ENCODE data around the gene TRMT61B.
A peak's percentile ranks its signal among the peaks of the same experiment; 100 is the strongest.

TRMT61B gene

DNA sequence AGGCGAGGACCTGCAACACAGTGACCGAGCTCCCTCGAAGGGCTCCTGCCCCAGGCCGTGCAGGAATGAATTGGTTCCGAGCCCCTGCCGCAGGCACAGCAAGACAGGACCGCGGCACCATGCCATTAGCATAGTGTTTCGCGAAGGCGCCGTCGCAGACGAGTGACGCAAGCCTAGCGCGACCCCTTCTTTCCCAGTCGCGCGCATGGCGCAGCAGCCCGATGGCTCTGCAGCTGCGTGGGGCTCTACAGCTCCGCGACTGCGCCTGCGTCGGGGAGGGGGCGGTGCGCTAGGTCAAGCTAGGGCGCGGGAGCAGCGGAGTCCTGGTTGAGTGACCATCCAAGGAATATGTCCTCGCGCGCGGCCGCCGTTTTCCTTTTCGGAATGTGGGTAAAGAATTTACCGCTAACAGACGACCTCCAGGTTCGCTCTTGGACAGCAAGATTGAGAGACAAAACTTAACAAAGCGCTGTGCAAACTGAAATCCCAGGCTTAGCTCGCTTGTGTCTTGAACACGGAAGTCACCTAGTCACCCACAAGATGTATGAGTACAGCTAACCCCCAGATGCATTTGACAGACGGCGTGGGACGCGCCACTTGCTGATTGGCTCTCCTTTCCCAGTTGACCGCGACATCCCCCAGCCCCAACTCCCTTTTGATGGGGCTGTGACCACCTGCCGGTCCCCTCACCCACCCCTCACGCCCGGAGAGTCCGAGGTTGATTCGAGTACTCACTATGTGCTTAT, at the start of gene TRMT61B:
TSS of gene TRMT61B (minus strand) at position 164 of the 746 bp plus-strand sequence. CDS start at position 132, 32 bp downstream.
- peak; percentile 100 for DNase-seq (ENCODE audit: low spot score)

DNA sequence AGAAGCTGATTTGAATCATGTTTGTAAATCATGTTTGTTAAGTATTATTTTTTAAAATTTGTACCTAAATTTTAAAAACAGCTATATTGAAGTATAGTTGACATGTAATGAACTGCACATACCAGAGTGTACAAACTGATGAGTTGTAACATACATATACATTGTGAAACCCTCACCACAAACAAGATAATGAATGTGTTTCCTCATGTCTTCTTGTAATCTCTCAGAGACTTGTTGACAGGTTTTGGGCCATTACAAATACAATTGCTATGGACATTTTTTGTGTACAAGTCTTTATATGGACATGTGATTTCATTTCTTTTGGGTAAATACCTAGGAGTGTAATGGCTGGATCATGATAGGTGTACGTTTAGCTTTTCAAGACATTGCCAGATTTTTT, 45.8 kb upstream of the TRMT61B start:
- no peak for DNase-seq (ENCODE audit: low spot score)

DNA sequence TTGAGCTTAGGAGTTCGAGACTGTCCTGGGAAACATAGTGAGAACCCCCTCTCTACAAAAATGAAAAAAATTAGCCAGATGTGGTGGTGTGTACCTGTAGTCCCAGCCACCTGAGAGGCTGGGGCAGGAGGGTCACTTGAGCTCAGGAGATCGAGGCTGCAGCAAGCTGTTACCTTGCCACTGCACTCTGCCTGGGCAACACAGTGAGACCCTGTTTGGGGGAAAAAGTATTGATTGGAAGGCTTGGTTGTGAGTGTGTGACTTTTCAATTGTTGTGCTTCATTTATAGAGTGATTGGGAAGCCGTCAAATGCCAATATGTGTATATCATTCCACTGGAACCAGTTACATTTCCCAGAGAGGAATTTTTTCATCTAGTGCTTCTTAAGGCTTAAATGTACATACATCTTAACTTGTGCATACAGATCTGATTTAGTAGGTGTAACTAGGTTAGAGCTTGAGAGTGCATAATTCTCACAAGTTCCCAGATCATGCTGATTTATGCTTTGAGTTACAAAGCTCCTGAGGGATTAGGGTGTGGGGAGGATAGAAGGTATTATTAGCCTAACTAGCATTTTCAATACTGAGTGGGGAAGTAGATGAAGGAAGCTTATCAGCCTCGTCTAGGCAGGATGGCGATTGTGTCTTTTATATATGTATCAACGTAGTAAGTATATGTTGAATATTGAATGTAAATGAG, 39.7 kb upstream of the TRMT61B start:
- no peak for DNase-seq (ENCODE audit: low spot score)

DNA sequence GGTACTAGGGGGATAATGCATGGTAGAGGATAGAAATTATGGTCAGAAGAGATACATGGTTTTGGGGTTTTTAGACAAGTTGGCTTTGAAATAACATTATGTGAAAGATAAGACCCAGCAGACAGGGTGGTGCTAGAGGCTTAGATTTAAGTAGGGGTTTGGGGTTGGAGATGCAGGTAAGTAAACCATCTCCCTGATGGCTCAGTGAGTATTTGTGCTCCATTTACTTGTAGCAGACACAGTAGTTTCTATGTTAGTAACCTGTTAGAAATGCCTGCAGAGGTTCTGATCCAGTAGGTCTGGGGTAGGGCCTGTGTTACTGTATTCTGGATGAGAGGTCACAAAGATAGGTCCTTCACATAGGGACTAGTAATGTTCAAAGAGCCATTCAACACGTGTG, 38.1 kb upstream of the TRMT61B start:
- DNase-seq (ENCODE audit: low spot score) = no peak

DNA sequence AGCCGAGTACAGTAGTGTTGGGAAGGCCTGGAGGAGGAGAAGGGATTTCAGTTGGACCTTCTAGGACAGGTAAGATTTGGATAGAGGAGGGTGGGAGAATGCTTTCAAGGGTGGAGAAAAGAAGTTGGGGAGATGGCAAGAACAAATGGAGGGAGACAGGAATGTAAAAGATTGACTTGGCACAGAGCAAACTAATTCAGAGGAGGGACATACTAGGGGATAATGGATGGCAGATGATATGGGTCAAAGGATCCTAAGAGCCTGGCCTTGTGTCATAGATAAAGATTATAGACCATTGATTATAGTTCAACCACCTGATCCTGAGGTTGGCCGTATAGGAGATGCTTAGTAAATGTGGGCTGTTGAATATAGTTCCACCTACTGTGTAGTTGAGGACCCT, 36.7 kb upstream of the TRMT61B start:
- DNase-seq (ENCODE audit: low spot score) = no peak

DNA sequence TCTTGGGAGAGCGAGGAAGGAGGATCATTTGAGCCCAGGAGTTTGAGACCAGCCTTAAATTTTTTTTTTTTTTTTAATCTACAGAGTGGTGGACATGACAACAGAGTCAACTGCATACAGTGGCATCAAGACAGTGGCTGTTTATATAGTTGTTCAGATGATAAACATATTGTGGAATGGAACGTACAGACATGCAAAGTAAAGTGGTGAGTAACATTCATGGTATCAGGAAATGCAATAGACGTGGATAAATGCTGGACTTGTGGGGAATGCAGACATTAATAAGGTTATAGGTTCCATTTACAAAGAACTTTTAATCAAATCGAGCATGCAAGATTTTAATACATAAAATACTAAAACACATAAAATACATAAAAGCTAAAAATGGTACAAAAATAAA, 36.3 kb upstream of the TRMT61B start:
- no peak for DNase-seq (ENCODE audit: low spot score)

GRCh38 chr2:28905533-28905932, 35.4 kb upstream of the TRMT61B start:
- no peak for DNase-seq (ENCODE audit: low spot score)

GRCh38 chr2:28904802-28905457, 34.8 kb upstream of the TRMT61B start:
- DNase-seq (ENCODE audit: low spot score) = no peak

GRCh38 chr2:28904295-28904694, 34.2 kb upstream of the TRMT61B start:
- peak; percentile 41 for DNase-seq (ENCODE audit: low spot score)

DNA sequence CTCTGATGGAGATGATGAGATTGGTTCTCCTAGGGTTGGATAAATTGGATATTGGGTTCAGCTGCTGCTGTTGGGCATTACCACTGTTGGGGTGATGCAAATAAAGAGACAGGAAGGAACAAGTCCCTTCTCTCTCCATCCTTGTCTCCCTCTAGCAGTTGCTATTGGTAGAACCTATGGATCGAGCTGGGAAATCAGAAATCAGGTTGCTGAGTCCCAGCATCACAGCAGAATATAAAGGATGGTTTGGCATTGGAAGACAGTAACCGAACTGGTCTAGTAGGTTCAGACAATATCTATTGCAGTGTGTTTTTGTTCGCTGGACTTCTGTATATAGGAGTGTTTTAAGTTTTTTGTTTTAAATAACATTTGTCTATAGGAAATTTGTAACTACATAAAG, 32.5 kb upstream of the TRMT61B start:
- no peak for DNase-seq (ENCODE audit: low spot score)

GRCh38 chr2:28901841-28902240, 31.7 kb upstream of the TRMT61B start:
- no peak for DNase-seq (ENCODE audit: low spot score)

- DNase-seq (ENCODE audit: low spot score) = no peak
Observed at GRCh38 chr2:28901202-28901601, 31.1 kb upstream of the TRMT61B start.

DNA sequence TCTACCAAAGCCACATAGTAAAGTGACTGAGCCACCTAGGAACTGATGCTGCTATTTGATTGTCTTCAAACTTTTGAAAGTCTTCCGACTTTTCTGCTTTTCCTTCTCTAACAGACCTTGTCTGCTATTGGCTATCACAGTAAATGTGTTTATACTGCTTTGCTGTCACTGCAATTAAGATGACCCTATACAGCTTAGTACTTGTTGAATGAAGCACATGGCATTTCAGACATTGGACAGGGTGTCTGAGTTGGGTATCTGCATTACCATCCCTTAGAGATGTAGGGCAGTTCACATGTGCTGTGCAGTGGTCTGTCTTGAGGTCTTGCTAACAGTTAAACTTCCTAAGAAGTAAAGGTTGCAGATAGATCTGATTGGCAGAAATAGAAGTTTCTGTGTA, 27.9 kb upstream of the TRMT61B start:
- DNase-seq (ENCODE audit: low spot score) = no peak

DNA sequence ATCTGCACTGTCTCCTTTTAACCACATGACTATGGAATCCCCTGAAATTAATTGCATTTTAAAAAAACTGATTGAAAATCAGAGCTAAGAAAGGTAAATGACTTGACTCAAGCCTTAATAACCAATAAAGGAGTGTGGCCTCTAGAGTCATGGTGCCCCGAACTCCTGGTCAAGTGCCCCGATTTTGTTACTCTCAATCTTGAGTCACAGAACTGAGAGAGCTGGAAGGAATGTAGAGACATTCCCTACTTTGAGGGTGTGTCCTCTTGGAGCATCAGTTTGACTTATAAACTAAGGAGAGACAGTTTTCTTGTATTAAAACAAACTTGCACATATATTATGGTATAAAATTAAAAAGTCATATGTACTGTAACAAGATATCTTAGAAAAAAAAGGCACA, 26.8 kb upstream of the TRMT61B start:
- DNase-seq (ENCODE audit: low spot score) = peak; percentile 63

DNA sequence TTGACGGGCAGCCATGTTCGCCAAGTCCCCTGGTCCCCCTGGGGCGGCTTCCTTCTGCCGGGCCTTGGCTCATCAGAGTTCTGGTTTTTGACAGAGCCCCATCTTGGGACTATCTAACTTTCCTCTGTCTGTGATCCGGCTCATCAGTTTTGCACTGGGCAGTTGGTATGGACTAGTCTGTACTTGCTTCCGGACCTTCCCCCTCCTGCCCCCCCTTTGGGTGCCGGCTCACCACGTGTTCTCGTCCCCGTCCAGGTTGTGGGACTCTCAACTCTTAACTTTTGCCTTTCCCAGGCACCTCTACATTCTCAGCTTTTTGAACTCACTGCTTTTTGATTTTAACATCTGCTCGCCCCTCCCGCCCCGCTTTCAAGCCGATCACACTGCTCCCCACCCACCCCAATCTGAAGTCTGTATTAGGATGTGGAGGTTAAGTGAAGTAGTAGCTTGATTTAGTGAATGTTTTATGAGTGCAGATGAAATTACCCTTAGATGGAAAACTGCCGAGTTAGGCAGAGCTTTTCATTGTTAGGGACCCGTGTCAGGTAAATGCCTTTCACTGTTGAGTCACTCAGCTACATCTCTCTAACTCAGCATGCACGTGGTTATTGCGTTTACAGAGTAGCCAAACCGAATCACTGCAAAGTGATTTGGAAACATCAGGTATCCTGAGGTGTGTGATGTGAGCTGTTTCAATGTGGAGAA, 25.2 kb upstream of the TRMT61B start:
- DNase-seq (ENCODE audit: low spot score) = peak; percentile 45

DNA sequence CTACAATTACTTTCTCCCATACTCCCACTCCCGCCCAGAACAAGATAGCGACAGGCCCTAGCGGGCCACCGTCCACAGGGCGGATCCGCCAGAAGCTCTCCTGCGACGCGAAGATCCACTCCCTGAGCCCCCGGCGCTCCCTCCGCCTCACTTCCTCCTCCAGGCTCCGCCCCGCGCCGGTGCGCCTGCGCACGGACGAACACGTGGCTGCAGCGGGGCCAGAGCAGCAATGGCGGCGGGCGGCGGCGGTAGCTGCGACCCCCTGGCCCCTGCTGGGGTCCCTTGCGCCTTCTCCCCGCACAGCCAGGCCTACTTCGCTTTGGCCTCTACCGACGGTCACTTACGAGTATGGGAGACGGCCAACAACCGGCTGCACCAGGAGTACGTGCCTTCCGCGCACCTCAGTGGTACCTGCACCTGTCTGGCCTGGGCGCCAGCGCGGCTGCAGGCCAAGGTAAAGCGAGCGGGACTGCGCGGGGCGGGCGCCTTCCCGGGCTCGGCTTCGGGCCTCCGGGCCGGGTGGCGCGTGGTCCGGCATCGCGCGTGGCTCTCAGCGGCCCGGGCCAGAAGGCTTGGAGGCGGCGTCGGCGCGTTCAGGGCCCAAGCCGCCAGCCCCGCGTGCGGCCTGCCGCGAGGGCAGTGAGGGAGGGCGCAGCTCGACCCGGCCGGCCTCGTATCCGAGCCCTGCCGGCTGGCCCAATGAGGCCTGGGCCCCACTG, 24.5 kb upstream of the TRMT61B start, which contains the start of gene WDR43:
TSS of gene WDR43 (plus strand) at position 198 of the 719 bp plus-strand sequence. CDS start at position 230, 32 bp downstream.
- peak; percentile 99 for DNase-seq (ENCODE audit: low spot score)

DNA sequence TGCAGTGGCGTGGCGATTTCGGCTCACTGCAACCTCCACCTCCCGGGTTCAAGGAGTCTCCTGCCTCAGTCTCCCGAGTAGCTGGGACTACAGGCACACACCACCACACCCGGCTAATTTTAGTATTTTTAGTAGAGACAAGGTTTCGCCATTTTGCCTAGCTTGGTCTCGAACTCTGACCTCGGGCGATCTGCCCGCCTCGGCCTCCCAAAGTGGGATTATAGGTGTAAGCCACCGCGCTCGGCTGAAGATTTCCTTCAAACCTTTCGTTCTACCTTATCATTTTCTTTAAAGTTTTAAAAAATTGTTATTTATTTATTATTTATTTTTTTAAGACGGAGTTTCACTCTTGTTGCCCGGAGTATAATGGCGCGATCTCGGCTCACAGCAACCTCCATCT, 23.4 kb upstream of the TRMT61B start:
- no peak for DNase-seq (ENCODE audit: low spot score)

DNA sequence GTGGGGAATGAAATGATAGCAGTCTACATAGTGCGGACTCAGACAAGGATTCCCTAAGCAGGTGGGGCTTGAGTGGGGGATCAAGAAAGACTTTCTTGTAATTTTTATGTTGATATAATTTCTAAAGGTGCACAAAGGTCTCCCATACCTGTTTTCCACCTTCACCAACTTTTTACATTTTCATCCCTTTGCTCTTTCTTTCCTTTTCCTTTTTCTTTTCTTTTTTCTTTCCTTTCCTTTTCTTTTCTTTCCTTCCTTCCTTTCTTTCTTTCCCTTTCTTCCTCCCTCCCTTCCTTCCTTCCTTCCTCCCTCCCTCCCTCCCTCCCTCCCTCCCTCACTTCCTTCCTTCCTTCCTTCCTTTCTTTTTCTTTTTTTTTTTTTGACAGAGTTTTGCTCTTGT, 10.1 kb upstream of the TRMT61B start:
- no peak for DNase-seq (ENCODE audit: low spot score)

DNA sequence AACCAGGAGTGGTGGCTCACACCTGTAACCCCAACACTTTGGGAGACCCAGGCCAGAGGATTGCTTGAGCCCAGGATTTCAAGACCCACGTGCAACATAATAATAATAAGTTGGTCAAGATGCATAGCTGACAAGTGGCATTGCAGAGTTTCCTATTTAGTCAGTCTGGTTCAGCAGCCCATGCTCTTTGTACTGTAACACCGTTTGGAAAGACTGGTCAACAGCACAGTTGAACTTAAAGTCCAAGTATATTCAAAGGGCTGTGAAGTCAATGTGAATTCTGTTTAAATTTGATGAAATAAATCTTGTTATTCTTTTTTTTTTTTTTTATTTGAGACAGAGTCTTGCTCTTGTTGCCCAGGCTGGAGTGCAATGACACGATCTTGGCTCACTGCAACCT, 1.5 kb upstream of the TRMT61B start:
- no peak for DNase-seq (ENCODE audit: low spot score)

GRCh38 chr2:28869494-28870145, 489 bp downstream of the TRMT61B start:
- peak; percentile 60 for DNase-seq (ENCODE audit: low spot score)

DNA sequence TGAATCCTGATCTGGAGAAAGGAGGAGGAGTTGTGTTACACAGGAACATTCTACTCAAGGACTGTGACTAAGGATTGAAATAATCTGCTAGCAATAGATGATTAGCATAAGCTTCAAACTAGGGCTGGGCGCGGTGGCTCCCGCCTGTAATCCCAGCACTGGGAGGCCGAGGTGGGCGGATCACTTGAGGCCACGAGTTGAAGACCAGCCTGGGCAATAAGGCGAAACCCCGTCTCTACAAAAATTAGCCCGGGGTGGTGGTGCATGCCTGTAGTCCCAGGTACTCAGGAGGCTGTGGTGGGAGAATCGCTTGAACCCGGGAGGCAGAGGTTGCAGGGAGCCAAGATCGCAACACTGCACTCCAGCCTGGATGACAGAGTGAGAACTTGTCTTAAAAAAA, 1.5 kb downstream of the TRMT61B start:
- no peak for DNase-seq (ENCODE audit: low spot score)

All from AG20443 (cell line).